ENCODE measurements around the gene ENO1. TPM values are rescaled to one million over a fixed set of nuclear protein-coding genes. Genes with fewer than 3 reads are reported as not detected.

The ENO1 gene
- total RNA-seq, 4 donors from 2014 or later, result 351 to 688 (median 453) TPM

DNA sequence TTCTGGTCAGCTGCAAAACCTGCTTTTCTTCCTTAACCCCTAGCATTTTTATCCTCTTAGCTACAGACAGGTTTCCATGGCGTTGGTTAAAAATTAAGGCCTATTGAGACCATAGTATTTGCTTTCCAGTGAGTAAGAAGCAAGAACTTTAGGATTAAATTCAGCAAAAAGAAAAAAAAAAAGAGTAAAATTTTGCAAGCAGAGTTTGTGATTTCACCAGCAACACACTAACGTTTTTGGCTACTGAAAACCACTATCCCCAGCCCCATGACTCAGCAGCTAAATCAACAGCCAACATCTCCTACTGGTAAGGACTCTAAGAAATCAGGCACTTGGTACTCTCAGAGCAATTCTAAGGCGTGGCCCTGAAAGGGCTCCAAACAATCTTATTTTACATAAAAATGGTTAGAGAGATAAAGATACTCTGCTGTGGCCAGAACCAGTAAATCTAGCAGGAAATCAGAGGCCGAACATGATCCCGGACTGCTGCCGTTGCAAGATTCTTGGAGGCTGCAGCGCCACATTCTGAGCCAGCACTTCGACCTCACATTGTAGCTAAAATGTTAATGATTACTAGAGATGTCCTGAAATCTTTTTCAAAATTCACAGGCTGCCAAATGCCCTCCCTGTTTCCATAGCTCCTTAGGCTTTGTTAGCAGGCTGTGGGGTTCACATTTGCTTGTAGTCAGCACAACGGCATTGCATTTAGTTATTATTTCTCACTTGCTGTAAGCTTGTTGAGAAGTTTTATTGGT is 1.6 kb upstream of the ENO1 start:
- 14 to 16% methylated on average over 9 of the region's 9 CpGs for WGBS, 2 donors
- TF ChIP-seq, protein P1, sequence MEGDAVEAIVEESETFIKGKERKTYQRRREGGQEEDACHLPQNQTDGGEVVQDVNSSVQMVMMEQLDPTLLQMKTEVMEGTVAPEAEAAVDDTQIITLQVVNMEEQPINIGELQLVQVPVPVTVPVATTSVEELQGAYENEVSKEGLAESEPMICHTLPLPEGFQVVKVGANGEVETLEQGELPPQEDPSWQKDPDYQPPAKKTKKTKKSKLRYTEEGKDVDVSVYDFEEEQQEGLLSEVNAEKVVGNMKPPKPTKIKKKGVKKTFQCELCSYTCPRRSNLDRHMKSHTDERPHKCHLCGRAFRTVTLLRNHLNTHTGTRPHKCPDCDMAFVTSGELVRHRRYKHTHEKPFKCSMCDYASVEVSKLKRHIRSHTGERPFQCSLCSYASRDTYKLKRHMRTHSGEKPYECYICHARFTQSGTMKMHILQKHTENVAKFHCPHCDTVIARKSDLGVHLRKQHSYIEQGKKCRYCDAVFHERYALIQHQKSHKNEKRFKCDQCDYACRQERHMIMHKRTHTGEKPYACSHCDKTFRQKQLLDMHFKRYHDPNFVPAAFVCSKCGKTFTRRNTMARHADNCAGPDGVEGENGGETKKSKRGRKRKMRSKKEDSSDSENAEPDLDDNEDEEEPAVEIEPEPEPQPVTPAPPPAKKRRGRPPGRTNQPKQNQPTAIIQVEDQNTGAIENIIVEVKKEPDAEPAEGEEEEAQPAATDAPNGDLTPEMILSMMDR (IDR thresholded peaks at IDR 0.05), result no peak
- no peak for TF ChIP-seq POLR2A (IDR thresholded peaks at IDR 0.05)
- peak in 1 of 2 donors; percentile 64 for DNase-seq (ENCODE audit: low spot score in 2 of 2)
- no peak overlapping the region for H3K4me3 ChIP-seq (ENCODE audit: low read depth, poor library complexity, severe bottlenecking)
- intact Hi-C loops (cut with DNase I; ENCODE audit: low total_unique reads), result no loop called here

DNA sequence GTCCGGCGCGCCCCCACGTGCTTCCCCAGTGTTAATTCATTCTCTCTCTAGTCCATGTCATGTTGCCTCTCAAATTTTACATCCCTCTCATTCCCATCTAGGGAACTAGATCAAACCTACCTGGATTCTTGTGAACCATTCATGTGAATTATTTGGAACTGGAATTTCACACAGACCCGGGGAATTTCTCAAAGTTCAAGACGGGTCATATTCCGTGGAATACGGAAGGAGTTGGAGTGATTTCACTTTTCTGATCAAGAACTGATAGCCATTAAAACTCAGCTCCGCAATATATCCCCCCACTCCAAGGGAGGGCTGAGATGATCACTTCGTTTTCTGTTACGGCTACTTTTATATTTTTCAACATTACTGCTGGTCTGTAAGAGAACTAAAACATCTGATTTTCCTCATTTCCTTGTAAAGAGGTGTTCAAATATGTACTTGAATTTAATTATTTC is 1.0 kb upstream of the ENO1 start:
- H3K4me3 ChIP-seq (ENCODE audit: low read depth, poor library complexity, severe bottlenecking), result no peak overlapping the region
- DNase-seq (ENCODE audit: low spot score in 2 of 2), result no peak
- intact Hi-C loops (cut with DNase I; ENCODE audit: low total_unique reads), result no loop called here
- TF ChIP-seq POLR2A (IDR thresholded peaks at IDR 0.05), result no peak
- TF ChIP-seq, protein P1 (IDR thresholded peaks at IDR 0.05), result no peak
- WGBS, 2 donors, result 19 to 27% methylated on average over 11 of the region's 11 CpGs

DNA sequence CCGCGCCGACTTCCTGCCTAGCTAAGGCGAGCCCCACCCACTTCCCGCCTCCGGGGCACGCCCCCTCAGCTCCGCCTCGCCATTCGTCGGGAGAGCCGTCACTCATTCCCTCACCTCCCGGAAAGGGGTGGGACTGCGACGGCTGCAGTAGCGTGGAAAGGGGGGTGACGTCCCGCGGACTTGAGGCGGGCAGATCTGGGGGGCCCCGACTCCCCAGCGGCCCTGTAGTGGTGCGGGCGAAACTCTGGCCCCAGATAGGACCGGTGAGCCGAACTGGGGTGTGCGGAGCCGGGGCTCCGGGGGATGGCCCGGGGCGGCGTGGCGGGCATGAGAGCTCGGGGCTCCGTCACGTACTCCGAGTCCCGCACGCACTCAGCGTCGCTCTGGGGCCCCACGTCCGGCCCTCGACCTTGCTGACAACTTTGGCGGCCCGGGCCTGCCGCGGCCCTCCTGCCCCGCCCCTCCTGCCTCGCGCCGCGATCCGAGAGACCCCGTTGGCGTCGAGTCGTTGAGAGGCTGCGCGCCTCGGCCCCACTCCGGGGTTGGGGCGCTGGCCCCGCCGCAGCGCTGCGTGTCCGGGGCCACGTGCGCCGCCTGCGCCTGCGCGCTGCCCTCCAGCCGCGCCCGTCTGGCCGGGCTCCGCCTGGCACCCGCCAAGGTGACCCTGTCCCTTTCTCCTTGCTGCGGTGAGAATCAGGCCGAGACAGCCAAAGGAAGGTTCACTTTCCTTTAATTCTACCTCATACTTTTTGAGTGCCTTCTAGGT is 395 bp upstream of the ENO1 start:
- H3K4me3 ChIP-seq (ENCODE audit: low read depth, poor library complexity, severe bottlenecking), result peak overlapping the region; percentile 95
- intact Hi-C loops (cut with DNase I; ENCODE audit: low total_unique reads), result no loop called here
- 0 to 1% methylated on average over 55 to 56 of the region's 82 CpGs for WGBS, 2 donors
- peak; percentile 98 to 100 for DNase-seq (ENCODE audit: low spot score in 2 of 2)
- TF ChIP-seq, protein P1 (IDR thresholded peaks at IDR 0.05), result no peak
- TF ChIP-seq POLR2A (IDR thresholded peaks at IDR 0.05), result peak in 1 of 2 donors; percentile 60

DNA sequence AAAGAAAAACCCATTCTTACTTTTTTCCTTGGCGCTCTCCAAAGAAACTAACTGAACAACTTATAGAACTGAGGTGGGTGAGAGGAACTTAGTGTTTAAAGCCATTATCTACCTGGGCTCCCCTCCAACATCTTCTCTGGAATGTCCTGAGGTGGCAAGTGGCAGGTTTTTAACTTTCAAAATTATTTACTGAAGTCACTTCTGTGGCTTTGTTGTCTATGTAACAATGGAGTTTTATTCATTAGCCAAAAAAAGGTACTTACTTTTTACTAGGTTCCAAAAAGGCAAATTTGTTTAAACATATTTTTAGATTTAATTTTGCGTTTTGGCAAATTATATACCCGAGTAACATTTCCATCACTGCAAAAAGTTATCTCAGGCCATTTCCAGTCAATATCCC is 2.4 kb downstream of the ENO1 start:
- intact Hi-C loops (cut with DNase I; ENCODE audit: low total_unique reads), result no loop called here
- no peak overlapping the region for H3K4me3 ChIP-seq (ENCODE audit: low read depth, poor library complexity, severe bottlenecking)
- WGBS, 2 donors, result 67 to 70% methylated on average over 3 of the region's 3 CpGs
- no peak for TF ChIP-seq POLR2A (IDR thresholded peaks at IDR 0.05)
- TF ChIP-seq, protein P1 (IDR thresholded peaks at IDR 0.05), result no peak
- DNase-seq (ENCODE audit: low spot score in 2 of 2), result no peak

DNA sequence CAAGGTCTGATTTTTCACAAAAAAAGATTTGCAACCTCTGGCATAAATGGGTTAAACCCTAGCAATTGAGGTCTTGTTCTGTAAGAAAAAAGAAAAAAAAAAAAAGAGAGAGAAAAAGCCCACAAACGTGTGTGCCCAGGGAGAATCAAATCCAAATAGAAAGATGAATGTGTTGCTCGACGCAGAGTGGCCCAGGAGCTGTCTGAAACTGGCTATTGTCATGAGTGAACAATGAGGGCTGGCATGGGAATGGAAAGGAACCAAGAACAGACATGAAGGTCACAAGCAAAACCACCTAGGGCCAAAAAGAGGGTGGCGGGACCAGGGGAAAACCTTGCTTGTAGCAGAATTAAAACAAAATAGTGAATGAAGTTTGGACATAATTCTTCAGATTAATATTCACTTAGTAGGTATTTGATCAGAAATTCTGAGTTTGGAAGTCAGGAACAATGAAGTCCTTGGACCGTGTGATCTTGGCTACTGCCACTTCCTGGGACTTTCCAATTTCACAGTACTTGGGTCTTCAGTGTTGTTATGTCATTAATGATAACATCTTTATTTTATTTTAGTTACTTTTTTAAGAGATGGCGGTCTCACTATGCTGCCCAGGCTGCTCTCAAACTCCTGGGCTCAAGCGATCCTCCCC is 3.1 kb downstream of the ENO1 start:
- DNase-seq (ENCODE audit: low spot score in 2 of 2), result no peak
- no peak for TF ChIP-seq POLR2A (IDR thresholded peaks at IDR 0.05)
- TF ChIP-seq, protein P1 (IDR thresholded peaks at IDR 0.05), result no peak
- H3K4me3 ChIP-seq (ENCODE audit: low read depth, poor library complexity, severe bottlenecking), result no peak overlapping the region
- WGBS, 2 donors, result 49 to 50% methylated on average over 7 of the region's 7 CpGs
- intact Hi-C loops (cut with DNase I; ENCODE audit: low total_unique reads), result no loop called here
